ENCODE results near the gene ERCC6L2.

GRCh38 chr9:95999390-95999789, 123.9 kb downstream of the ERCC6L2 start:
- TF ChIP-seq POLR2A (conservative IDR thresholded peaks at IDR 0.05) (no peak), ZNF174 (CRISPR knock-in tag; IDR thresholded peaks at IDR 0.05) (no peak), HNRNPL (IDR thresholded peaks at IDR 0.05; ENCODE audit: low read depth, low read length) (no peak)

Data from K562 (cell line).